ENCODE data around the gene TMEM200A. TPM values are rescaled to one million over a fixed set of nuclear protein-coding genes. Genes with fewer than 3 reads are reported as not detected.

The TMEM200A gene
- under 1 TPM; 0.20 TPM for total RNA-seq

DNA sequence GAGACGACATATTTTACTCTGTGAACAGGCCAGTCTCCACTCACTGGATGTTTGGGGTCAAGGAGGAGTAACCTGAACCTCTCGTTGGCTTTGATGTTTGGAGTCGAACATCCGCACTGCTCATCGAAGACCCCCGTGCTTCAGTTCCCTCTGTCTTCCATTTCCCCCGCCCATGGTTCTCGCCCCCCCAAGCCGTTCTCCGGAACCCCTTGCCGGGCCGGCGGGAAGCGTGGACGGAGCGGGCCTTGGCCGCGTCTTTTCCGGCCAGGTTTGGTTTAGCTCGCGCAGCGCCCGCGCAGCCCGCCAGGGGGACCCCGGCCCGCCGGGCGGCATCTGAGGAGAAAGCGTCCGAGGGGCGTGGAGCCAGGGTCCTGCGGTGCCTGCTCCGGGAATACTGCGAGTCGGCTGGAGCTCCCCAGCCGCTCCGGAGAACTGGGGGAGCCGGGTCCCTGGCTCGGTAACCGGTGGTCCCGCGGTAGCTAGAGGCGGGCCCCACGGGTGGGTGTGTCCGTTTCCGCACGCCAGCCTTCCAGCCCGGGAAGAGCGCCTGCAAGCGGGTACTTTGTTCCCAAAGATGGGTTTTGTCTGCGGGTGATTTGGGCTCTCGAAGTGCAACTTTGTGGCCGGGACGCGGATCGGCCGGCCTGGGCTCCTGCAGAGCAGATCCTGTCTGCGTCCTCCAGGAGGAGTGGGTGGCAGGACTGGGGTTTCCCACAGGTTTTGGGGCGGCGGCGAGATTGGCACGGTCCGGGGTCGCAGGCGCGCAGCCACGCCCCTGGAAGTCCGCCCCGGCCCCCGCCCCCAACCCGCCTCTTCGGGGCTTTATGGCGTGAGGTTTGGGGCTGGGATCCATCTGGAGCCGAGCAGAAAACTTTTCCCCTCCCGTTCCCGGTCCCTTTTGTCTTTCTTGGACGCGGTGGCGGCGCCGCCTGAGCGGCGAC, at the start of gene TMEM200A:
Gene TMEM200A, plus strand, starts transcription at position 852 of the 941 bp plus-strand sequence. CDS start 74,406 bp downstream, outside the sequence.
- CTCF ChIA-PET = interaction anchor here (0.6 to 1.7 kb wide), 12 partner anchors 9 to 333 kb away, joined by 3 to 13 read pairs (median 4); no protein-coding TSS in a partner anchor
- intact Hi-C loops (cut with micrococcal nuclease) = no loop called here
- peak; percentile 45 for DNase-seq
- Mint-ChIP-seq H3K4me1 (ENCODE audit: low read depth) (peaks cover 17% of the 10 kb centered on the region), H3K36me3 (ENCODE audit: low read depth) (no peaks in the 10 kb centered on the region), H3K9me3 (peaks cover 3% of the 10 kb centered on the region), H3K27me3 (peaks cover 15% of the 10 kb centered on the region), H3K4me3 (peak within 1 kb of the TSS; percentile 63), H3K27ac (peak within 1 kb of the TSS; percentile 12)
- POLR2A ChIA-PET = no interaction called here
- no peak for ATAC-seq
- peak; percentile 81 for TF ChIP-seq CTCF (IDR thresholded peaks at IDR 0.05)

DNA sequence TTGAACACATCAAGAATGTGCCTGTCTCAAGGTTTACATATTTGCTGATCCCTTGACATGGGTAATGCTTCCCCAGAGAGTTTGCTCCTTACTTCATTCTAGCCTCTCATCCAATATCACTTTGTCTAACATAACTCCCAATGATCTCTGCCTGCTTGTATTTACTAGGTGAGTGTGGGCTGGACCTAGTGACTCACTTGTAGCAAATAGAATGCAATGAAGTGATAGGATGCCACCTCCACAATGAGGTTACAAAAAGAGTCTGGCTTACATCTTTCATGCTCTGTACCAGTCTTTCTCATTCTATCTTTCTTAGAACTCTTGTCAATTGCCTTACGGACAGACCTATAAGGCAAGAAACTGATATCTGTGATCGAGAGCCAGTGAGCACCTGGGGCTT, 44.9 kb upstream of the TMEM200A start:
- Mint-ChIP-seq H3K4me3 (no peak overlapping the region), H3K4me1 (ENCODE audit: low read depth) (no peaks in the 10 kb centered on the region), H3K27ac (no peak overlapping the region), H3K27me3 (no peaks in the 10 kb centered on the region), H3K36me3 (ENCODE audit: low read depth) (no peaks in the 10 kb centered on the region), H3K9me3 (no peaks in the 10 kb centered on the region)
- POLR2A ChIA-PET = interaction anchor here (1.2 kb wide), 1 partner anchor 377 kb away, joined by 3 read pairs; no protein-coding TSS in a partner anchor
- TF ChIP-seq CTCF (IDR thresholded peaks at IDR 0.05) = no peak
- DNase-seq = no peak
- intact Hi-C loops (cut with micrococcal nuclease) = no loop called here
- CTCF ChIA-PET = interaction anchor here (0.9 to 2.3 kb wide), 7 partner anchors 27 to 551 kb away, joined by 3 to 33 read pairs (median 4); no protein-coding TSS in a partner anchor
- ATAC-seq = no peak

- Mint-ChIP-seq H3K27me3 (no peaks in the 10 kb centered on the region), H3K27ac (no peak overlapping the region), H3K4me3 (no peak overlapping the region), H3K36me3 (ENCODE audit: low read depth) (no peaks in the 10 kb centered on the region), H3K9me3 (no peaks in the 10 kb centered on the region), H3K4me1 (ENCODE audit: low read depth) (no peaks in the 10 kb centered on the region)
- ATAC-seq (peak; percentile 39), DNase-seq (peak; percentile 68)
- intact Hi-C loops (cut with micrococcal nuclease) = loop anchor here (1.0 to 2.0 kb wide), 2 partner anchors 376 to 520 kb away; no protein-coding TSS in a partner anchor
- peak; percentile 90 for TF ChIP-seq CTCF (IDR thresholded peaks at IDR 0.05)
- ChIA-PET POLR2A (no interaction called here), CTCF (interaction anchor here (0.9 to 2.3 kb wide), 17 partner anchors 9 to 549 kb away, joined by 3 to 33 read pairs (median 4); no protein-coding TSS in a partner anchor)
Observed at GRCh38 chr6:130322673-130323268, 43.0 kb upstream of the TMEM200A start.

- Mint-ChIP-seq H3K27me3 (no peaks in the 10 kb centered on the region), H3K4me1 (ENCODE audit: low read depth) (no peaks in the 10 kb centered on the region), H3K27ac (no peak overlapping the region), H3K4me3 (no peak overlapping the region), H3K36me3 (ENCODE audit: low read depth) (no peaks in the 10 kb centered on the region), H3K9me3 (no peaks in the 10 kb centered on the region)
- CTCF ChIA-PET = interaction anchor here (0.6 to 2.7 kb wide), 5 partner anchors 42 to 547 kb away, joined by 3 to 18 read pairs (median 4); no protein-coding TSS in a partner anchor
- POLR2A ChIA-PET = interaction anchor here (0.6 kb wide), 1 partner anchor 168 kb away, joined by 3 read pairs; no protein-coding TSS in a partner anchor
- intact Hi-C loops (cut with micrococcal nuclease) = no loop called here
- ATAC-seq (no peak), DNase-seq (no peak)
- no peak for TF ChIP-seq CTCF (IDR thresholded peaks at IDR 0.05)
Observed at GRCh38 chr6:130324657-130325056, 41.2 kb upstream of the TMEM200A start.

All from activated CD8-positive, alpha-beta T cell treated with anti-CD3 and anti-CD28 coated beads for 36 hours (primary cell).